Measurements from ENCODE around the gene GLT8D2. TPM values are rescaled to one million over a fixed set of nuclear protein-coding genes. Genes with fewer than 3 reads are reported as not detected.

The GLT8D2 gene
- total and polyA plus RNA-seq, 5 experiments from 2014 or later: not detected

DNA sequence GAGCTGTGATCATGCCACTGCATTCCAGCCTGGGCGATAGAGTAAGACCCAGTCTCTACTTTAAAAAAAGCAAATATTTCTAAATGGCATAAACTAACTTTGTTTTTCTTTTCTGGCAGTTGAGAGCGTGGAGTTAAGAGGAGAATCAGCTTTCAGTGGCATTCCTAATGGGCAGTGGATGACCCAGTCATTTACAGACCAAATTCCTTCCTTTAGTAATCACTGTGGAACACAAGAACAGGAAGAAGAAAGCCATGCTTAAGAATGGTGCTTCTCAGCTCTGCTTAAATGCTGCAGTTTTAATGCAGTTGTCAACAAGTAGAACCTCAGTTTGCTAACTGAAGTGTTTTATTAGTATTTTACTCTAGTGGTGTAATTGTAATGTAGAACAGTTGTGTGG, 63.2 kb downstream of the GLT8D2 start:
- peak overlapping the region in 2 of 10 donors; percentile 22 to 24 for H3K27ac Mint-ChIP-seq
- peaks cover 0 to 56% (median 6%) of the 10 kb centered on the region in 3 donors for H3K36me3 Mint-ChIP-seq

DNA sequence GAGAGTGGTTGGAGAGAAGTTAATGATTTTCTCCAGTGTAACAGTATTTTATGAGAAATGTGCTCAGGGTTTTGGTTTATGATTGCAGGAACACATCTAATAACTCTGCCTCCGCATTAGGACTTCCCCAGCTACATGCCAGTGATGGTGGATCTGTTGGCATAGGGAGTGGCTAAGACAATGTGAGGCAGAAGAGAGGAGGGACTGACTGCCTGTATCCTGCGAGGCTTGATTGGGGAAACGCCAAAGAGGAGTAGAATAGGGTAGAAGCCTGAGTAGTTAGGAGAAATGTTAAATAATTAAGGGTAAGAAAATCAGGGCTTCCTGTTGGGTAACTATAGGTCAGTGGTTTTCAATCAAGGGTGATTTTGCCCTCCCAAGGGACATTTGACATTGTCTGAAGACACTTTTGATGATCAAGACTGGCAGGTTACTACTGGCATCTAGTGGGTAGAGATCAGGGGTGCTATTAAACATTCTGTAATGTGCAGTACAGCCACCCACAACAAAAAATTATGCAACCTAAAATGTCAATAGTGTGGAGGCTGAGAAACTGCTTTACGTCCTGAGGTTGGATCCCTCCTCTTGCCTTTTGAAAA, 71.5 kb downstream of the GLT8D2 start:
- peak overlapping the region in 5 of 10 donors; percentile 40 to 83 (median 53) for H3K27ac Mint-ChIP-seq

More for the DNA sequence above, 63.2 kb downstream of the GLT8D2 start:
- POLR2A ChIA-PET: no interaction called here
- Mint-ChIP-seq H3K27me3 (no peaks in the 10 kb centered on the region), H3K4me3 (no peak overlapping the region), H3K9me3 (no peaks in the 10 kb centered on the region), H3K4me1 (no peaks in the 10 kb centered on the region)
- ATAC-seq: no peak
- no peak for DNase-seq

DNA sequence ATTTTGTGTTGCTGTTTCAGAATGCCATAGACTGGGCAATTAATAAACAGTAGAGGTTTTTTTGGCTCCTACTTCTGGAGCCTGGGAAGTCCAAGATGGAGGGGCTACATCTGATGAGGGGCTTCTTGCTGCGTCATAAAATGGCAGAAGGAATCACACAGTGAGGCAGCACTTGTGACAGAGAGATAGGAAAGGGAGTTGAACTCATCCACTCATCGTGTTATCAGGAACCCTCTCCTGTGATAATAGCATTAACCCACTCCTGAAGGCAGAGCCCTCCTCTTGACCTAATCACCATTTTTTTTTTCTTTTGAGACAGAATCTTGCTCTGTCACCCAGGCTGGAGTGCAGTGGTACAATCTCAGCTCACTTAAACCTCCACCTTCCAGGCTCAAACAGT, 74.6 kb downstream of the GLT8D2 start:
- DNase-seq (no peak), ATAC-seq (no peak)
- no peaks in the 10 kb centered on the region for H3K9me3 Mint-ChIP-seq
- peak overlapping the region in 2 of 10 donors; percentile 39 to 65 for H3K27ac Mint-ChIP-seq
- H3K36me3 Mint-ChIP-seq: peaks cover 0 to 74% (median 3%) of the 10 kb centered on the region in 3 donors
- H3K4me1 Mint-ChIP-seq: peaks cover 23 to 53% (median 42%) of the 10 kb centered on the region in 4 donors
- H3K27me3 Mint-ChIP-seq: no peaks in the 10 kb centered on the region
- POLR2A ChIA-PET: no interaction called here
- peak overlapping the region in 1 of 10 donors; percentile 6 for H3K4me3 Mint-ChIP-seq

More for the DNA sequence above, 71.5 kb downstream of the GLT8D2 start:
- no peak for ATAC-seq
- Mint-ChIP-seq H3K4me1 (peaks cover 17 to 41% (median 22%) of the 10 kb centered on the region in 4 donors), H3K4me3 (no peak overlapping the region), H3K36me3 (peaks cover 0 to 82% (median 6%) of the 10 kb centered on the region in 3 donors), H3K9me3 (no peaks in the 10 kb centered on the region), H3K27me3 (no peaks in the 10 kb centered on the region)
- DNase-seq: no peak
- POLR2A ChIA-PET: interaction anchor here (0.6 kb wide), 1 partner anchor 1037 kb away, joined by 3 read pairs; no protein-coding TSS in a partner anchor

DNA sequence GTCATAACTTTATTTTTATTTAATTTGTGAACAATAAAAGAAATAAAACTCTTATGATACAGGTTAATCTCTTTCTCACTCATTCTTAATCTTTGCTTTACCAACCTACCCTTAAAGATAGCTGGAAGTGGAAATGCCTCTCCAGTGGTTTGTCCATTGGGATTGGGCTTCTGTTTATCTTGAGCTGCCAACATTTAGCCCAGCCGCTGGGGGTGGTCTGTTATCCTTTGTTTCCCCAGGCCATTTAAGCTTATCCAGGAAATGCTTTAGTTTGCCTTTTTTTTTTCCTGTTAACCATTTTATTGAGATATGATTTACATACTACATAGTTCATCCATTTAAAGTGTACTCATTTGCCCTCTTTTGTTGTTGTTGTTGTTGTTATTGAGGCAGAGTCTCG, 76.1 kb downstream of the GLT8D2 start:
- Mint-ChIP-seq H3K4me3 (no peak overlapping the region), H3K4me1 (peaks cover 27 to 66% (median 57%) of the 10 kb centered on the region in 4 donors), H3K27ac (peak overlapping the region in 3 of 10 donors; percentile 9 to 76 (median 35))

DNA sequence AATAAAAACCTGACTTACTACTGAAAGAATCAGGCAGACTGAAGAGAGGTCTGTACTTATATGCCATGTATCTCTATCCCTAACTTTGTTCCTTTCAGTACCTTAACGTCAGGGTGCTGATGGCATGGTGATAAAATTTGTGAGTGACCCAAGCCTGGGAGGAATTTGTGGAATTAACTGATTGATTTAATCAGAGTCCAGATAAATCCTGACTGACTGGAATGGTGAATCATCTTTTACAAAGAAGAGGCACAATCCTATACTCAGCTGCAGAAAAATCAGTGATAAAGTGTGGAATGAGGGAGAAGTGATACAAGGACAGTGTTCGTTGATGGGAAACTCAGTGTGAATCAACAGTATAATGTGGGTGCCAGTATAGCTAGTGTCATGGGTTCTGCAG, 80.6 kb downstream of the GLT8D2 start:
- POLR2A ChIA-PET: interaction anchor here (0.7 to 6.2 kb wide), 2 partner anchors 15 to 39 kb away, joined by 3 to 204 read pairs; partner anchors contain the start of gene HSP90B1
- Mint-ChIP-seq H3K4me1 (peaks cover 36 to 85% (median 76%) of the 10 kb centered on the region in 4 donors), H3K27me3 (no peaks in the 10 kb centered on the region), H3K36me3 (peaks cover 0 to 38% (median 0%) of the 10 kb centered on the region in 3 donors), H3K27ac (peak overlapping the region in 4 of 10 donors; percentile 15 to 56 (median 35)), H3K9me3 (no peaks in the 10 kb centered on the region), H3K4me3 (peak overlapping the region in 4 of 10 donors; percentile 2 to 37 (median 10))
- ATAC-seq (no peak), DNase-seq (no peak)

More for the DNA sequence above, 76.1 kb downstream of the GLT8D2 start:
- ATAC-seq (no peak), DNase-seq (no peak)
- Mint-ChIP-seq H3K36me3 (peaks cover 0 to 66% (median 0%) of the 10 kb centered on the region in 3 donors), H3K27me3 (no peaks in the 10 kb centered on the region), H3K9me3 (no peaks in the 10 kb centered on the region)
- POLR2A ChIA-PET: interaction anchor here (1.0 to 1.4 kb wide), 2 partner anchors 8 to 46 kb away, joined by 4 to 7 read pairs; partner anchors contain the start of gene TDG

DNA sequence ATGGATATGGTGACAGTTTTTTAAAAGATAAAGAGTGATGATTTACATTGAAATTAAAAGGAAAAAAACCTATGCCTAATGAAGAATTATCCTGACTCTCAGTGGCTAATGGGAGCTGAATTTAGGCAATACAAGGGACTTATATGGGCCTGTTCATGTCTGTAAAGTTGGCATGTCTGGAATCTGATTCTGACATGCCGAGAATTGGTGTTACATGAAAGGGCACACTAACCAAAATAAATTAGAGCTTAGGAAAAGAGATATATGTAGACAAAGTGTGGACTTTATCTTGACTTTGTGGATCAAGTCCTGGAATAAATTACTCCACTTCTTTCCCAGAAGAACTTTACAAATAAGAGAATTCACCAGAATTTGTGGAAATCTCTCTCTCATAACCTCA, 83.3 kb downstream of the GLT8D2 start:
- no peaks in the 10 kb centered on the region for H3K27me3 Mint-ChIP-seq
- H3K27ac Mint-ChIP-seq: peak overlapping the region; percentile 93 to 99 (median 99)
- no peak for DNase-seq
- POLR2A ChIA-PET: interaction anchor here (0.7 to 6.2 kb wide), 10 partner anchors 12 to 171 kb away, joined by 4 to 204 read pairs (median 14); partner anchors contain the start of genes HCFC2, HSP90B1 and NFYB
- peak overlapping the region; percentile 96 to 99 (median 98) for H3K4me3 Mint-ChIP-seq
- H3K4me1 Mint-ChIP-seq: peaks cover 27 to 71% (median 68%) of the 10 kb centered on the region in 4 donors
- no peaks in the 10 kb centered on the region for H3K9me3 Mint-ChIP-seq
- ATAC-seq: no peak
- peaks cover 0 to 20% (median 0%) of the 10 kb centered on the region in 3 donors for H3K36me3 Mint-ChIP-seq

DNA sequence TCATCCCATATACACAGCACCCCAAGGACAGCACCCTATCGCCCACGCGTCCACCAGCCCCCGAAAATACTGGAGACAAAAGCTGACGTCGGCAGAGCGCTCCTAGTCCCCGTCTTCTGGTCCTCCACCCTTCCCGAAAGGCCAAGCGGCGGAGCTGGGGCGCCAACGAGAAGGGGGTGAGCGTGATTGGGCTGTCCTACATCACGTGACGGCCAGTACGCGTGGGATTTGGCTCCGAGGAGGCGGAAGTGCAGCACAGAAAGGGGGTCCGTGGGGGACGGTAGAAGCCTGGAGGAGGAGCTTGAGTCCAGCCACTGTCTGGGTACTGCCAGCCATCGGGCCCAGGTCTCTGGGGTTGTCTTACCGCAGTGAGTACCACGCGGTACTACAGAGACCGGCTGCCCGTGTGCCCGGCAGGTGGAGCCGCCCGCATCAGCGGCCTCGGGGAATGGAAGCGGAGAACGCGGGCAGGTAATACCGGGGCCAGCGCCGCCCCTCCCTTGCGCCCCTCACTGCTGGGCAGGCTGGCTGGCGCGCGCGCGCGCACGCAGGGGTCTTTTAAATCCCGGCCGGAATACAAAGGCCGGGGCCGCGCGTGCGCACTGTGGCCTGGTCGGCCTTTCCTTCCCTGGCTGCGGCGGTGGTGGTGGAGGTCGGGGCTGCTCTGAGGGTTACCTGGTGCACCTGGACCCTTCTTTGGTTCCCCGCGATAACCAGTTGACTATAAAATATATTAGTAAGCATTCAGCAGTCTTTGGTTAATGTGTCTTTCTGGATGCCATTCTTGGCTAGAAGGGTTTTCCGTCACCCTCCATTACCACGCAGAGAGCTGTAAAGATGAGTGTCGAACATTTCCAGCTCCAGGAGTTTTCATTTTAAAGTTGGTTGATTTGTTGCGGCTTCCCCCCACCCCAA, 84.1 kb downstream of the GLT8D2 start, which contains the start of gene TDG:
TDG (plus strand) TSS at position 283 of the 915 bp plus-strand sequence; CDS start at position 449, 166 bp downstream.
- Mint-ChIP-seq H3K4me1 (peaks cover 24 to 64% (median 60%) of the 10 kb centered on the region in 4 donors), H3K27me3 (no peaks in the 10 kb centered on the region), H3K4me3 (peak within 1 kb of the TSS; percentile 96 to 99 (median 98)), H3K9me3 (no peaks in the 10 kb centered on the region), H3K36me3 (peaks cover 0 to 16% (median 0%) of the 10 kb centered on the region in 3 donors), H3K27ac (peak within 1 kb of the TSS; percentile 93 to 99 (median 99))
- ATAC-seq (peak; percentile 93 to 94), DNase-seq (peak; percentile 86 to 99 (median 97))
- POLR2A ChIA-PET: interaction anchor here (0.6 to 6.2 kb wide), 19 partner anchors 8 to 1365 kb away, joined by 3 to 204 read pairs (median 4); partner anchors contain the start of genes HCFC2, HSP90B1, NFYB and NT5DC3

DNA sequence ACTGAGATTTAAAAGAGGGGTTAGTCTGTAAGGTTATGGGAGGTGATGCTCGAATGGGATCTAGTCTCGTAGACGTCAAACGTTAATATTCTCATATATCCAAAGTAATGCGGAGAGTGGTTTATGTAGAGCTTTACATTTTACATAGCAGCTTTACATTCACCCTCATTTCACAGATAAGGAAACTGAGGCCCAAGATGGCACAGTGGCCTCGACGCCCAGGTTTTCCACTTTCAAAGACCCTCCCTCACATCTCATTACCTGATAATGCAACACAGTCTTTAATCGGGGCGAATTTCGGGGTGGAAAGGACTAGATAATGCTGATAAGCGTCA, 84.8 kb downstream of the GLT8D2 start:
- Mint-ChIP-seq H3K27me3 (no peaks in the 10 kb centered on the region), H3K36me3 (peaks cover 0 to 14% (median 0%) of the 10 kb centered on the region in 3 donors), H3K9me3 (no peaks in the 10 kb centered on the region), H3K4me3 (peak overlapping the region; percentile 96 to 99 (median 98)), H3K27ac (peak overlapping the region; percentile 93 to 99 (median 99)), H3K4me1 (peaks cover 24 to 64% (median 58%) of the 10 kb centered on the region in 4 donors)
- ATAC-seq (no peak), DNase-seq (peak in 2 of 10 donors; percentile 8 to 9)
- POLR2A ChIA-PET: interaction anchor here (0.5 to 6.2 kb wide), 17 partner anchors 8 to 1366 kb away, joined by 3 to 204 read pairs (median 6); partner anchors contain the start of genes HCFC2, HSP90B1, NFYB and NT5DC3

DNA sequence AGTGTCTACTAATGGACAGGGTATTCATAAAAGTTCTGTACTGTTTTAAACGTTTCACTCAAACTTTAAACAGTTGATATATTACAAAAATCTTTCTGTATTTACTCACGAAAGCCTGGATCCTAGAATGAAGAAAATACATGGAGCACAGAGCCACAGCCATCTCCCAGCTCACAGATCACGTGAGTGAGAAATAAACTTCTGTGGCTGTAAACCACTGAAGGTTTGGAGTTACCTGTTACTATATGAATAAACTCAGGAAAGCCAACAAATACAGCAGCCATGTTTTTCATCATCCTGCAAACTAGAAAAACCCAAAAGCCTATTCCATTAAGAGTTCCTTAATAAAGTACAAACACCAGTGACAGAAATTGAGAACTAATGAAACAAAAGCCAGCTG, 85.2 kb downstream of the GLT8D2 start:
- Mint-ChIP-seq H3K9me3 (no peaks in the 10 kb centered on the region), H3K27ac (peak overlapping the region; percentile 93 to 99 (median 99)), H3K4me1 (peaks cover 24 to 61% (median 53%) of the 10 kb centered on the region in 4 donors), H3K36me3 (peaks cover 0 to 13% (median 0%) of the 10 kb centered on the region in 3 donors), H3K4me3 (peak overlapping the region; percentile 96 to 99 (median 98)), H3K27me3 (no peaks in the 10 kb centered on the region)
- DNase-seq (no peak), ATAC-seq (no peak)
- POLR2A ChIA-PET: interaction anchor here (0.5 to 6.2 kb wide), 8 partner anchors 9 to 148 kb away, joined by 3 to 204 read pairs (median 12); partner anchors contain the start of genes HCFC2, HSP90B1 and NT5DC3

DNA sequence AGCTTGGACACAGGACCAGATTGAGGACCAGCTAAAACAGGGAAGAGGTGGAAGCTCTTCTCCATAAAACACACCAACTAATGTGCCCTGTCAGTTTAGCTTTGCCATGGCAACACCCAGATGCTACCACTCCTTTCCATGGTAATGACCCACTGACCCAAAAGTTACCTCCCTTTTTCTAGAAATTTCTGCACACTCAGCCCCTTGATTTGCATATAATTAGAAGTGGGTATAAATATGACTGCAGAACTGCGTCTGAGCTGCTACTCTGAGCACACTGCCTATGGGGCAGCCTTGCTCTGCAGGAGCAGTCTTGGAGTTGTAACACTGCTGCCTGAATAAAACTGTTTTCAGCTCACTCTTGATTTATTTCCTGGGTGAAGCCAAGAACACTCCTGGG, 87.5 kb downstream of the GLT8D2 start:
- no peak for DNase-seq
- peaks cover 13 to 39% (median 34%) of the 10 kb centered on the region in 4 donors for H3K4me1 Mint-ChIP-seq
- H3K27ac Mint-ChIP-seq: peak overlapping the region in 7 of 10 donors; percentile 21 to 67 (median 62)
- H3K27me3 Mint-ChIP-seq: no peaks in the 10 kb centered on the region
- POLR2A ChIA-PET: interaction anchor here (5.8 kb wide), 1 partner anchor 33 kb away, joined by 141 read pairs; the partner anchor contains the start of gene HSP90B1
- H3K9me3 Mint-ChIP-seq: no peaks in the 10 kb centered on the region
- no peak overlapping the region for H3K4me3 Mint-ChIP-seq
- H3K36me3 Mint-ChIP-seq: no peaks in the 10 kb centered on the region
- ATAC-seq: no peak

DNA sequence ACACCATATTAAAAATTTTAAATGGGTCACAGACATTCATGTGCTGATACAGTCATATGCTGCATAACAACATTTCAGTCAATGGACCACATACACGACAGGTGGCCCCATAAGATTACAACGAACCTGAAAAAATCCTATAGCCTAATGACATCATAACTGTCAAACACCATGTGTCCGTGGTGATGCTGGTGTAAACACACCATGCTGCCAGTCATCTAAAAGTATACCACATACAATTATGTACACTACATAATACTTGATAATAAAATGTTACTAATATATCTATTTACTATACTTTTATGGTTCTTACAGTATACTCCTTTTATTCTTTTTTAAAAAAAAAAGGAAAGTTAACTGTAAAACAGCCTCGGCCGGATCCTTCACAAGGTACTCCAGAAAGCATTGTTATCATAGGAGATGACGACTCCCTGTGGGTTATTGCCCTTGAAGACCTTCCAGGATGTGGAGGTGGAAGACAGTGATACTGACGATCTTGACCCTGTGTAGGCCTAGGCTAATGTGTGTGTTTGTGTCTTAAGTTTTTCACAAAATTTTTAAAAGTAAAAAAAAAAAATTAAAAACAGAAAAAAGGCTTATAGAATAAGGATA, 89.3 kb downstream of the GLT8D2 start:
- Mint-ChIP-seq H3K4me3 (no peak overlapping the region), H3K9me3 (no peaks in the 10 kb centered on the region), H3K27ac (no peak overlapping the region), H3K36me3 (no peaks in the 10 kb centered on the region), H3K27me3 (no peaks in the 10 kb centered on the region), H3K4me1 (peaks cover 15 to 39% (median 34%) of the 10 kb centered on the region in 4 donors)
- ATAC-seq: no peak
- DNase-seq: no peak
- POLR2A ChIA-PET: no interaction called here

All from naive thymus-derived CD8-positive, alpha-beta T cell (primary cell).